GM18517 (cell line): ENCODE results near the gene MRTFA.
A peak's percentile ranks its signal among the peaks of the same experiment; 100 is the strongest.
"Not testable (repeated sequence)": the region's sequence is repeated elsewhere in the genome, so short reads cannot be mapped to it uniquely, and the experiment has no call there.

Source experiments
- ATAC-seq: cut with Tn5 transposase; IDR thresholded peaks from one replicate; pipeline ENCODE4 v1.9.1; 2021; ENCODE audit warnings: mild to moderate bottlenecking, moderate library complexity; ENCODE audit not compliant: unreplicated experiment

Gene MRTFA

DNA sequence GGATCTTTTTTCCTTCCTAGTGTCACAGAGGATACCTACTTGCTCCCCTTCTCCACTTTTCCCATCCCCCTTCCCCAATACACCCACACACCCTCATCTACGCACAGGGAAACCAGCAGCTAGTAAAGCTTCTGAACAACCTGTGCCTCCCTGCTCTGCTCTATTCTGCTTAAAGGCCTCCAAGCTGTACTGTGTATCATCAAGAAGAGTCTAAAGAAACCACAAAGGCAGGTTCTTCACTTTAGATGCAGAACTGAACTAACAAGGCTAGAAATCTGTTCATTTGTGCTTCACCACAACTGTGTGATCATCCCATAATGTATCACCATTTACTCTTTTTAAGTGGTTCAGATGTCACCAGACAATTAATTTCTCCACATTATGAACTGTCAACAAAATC lies 133.6 kb downstream of the MRTFA start:
- ATAC-seq = no peak

DNA sequence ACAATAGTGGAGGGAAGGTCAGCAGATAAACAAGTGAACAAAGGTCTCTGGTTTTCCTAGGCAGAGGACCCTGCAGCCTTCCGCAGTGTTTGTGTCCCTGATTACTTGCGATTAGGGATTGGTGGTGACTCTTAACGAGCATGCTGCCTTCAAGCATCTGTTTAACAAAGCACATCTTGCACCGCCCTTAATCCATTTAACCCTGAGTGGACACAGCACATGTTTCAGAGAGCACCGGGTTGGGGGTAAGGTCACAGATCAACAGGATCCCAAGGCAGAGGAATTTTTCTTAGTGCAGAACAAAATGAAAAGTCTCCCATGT lies 136.1 kb downstream of the MRTFA start:
- not testable (repeated sequence) for ATAC-seq

DNA sequence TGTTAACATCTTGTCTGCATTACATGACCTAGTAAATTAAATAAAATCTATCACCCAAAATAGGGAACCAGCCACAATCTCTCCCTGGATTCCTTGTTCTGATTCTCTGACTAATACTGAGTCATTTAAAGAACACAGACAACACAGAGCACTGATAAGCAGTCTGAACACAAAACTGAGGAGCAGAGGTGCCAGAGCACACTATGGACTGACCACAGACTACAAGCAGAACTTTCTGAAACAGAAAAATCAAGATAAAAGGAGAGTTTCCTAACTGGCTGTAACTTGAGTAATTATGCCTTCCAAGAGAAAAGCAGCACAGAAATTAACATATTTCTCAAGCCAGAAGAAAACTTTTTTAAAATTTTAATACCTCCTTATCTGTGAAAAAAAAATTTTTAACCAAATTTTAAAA lies 137.3 kb downstream of the MRTFA start:
- ATAC-seq = no peak

DNA sequence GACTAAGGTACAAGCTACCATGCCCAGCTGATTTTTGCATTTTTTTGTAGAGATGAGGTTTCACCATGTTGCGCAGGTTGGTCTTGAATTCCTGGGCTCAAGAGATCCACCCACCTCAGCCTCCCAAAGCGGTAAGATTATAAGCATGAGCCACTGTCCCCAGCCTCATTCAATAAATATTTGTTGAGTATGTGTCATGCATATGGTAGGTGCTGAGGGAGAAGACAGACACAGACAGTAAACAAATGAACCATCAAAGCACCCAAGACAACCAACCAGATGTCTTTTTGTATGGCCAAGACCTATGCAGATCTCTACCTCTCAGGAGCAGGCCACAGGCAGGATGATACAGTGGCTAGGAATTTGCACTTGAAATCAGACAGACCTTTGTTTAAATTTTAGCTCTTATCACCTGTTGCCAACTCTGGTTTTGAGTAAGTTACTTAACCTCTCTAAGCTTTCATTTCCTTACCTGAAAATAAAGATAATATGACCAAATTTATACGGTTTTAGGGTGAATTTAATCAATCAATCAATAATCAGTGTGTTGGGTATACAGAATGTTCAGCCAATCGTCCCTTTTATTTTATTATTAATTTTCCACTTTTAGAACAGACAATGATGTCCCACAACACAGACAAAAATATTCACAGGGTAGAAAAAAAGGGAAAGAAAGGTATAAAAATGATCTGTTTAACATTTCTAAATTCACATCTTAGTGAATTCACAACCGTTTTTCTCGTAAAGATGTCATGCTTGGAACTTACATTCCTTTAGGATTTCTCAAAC lies 137.9 kb downstream of the MRTFA start:
- ATAC-seq = no peak

DNA sequence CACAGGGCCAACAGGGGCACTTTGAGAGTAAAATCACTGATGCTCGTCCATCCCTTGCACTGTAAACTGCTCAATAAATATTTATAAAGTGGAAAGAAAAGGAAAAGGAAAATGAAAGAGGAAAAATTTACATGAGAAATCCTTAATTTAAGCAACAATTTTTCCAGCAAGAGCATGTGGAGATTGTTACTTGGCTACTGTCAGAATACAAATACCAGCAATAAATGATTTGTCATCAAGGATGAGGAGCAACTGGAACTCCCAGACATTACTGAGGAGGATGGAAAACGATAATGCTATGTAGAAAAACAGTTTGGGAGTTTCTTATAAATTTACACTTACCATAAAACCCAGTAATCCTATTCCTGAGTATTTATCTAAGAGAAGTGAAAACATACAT lies 143.1 kb downstream of the MRTFA start:
- ATAC-seq = no peak

DNA sequence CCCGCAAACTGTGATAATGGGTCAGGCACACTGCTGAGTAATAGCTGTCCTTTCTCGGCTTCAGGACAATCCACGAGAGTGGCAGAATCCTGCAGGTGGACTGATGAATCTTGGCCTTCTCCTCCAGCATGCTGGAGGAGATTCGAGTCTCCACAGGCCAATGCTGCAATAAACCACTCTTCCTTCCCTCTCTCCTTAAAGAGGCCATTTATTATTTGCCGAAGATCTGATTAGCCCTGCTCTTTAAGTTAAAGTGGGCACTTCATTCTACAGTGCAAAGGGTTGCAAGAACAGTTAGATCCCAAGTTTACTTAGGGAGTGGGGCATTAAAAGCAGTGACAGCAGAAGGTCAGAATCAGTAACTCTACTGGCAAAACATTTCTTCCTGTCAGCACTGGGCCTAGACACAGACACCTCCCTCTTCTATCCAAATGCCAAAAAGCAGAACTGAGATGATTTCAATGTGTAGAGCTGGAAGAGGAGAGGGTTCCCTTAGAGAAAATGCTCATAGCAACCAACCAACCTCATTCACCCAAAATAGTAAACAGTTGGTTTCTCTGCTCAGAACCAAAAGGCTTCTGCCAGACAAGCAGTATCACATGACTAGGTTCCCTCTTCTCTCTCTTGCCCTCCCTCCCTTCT lies 144.4 kb downstream of the MRTFA start:
- peak; percentile 91 for ATAC-seq

DNA sequence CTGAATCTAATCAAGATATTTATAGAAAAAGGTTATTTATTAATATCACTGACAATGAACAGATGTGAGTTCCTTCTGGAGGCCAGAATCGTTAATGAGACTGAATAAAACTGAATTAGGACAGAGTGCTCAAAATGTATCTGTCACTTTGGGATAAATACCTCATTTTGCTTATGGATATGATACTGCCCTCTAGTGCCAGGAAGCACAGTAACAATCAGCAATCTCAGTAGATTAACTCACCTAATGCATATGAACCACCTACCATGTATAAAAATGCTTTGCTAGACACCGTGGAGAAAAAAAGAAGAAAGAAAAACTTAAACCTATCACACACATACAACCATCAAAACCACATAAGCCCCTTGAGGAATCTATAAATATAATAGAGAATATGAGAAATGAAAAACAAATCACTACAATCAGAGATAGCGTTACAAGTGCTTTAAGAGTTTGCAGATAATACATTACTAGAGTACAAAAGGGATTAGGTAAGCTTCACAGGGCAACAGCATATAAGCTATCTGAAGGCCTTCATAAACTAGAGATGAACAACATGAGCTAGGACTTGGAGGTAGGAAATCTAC lies 148.8 kb downstream of the MRTFA start:
- no peak for ATAC-seq

DNA sequence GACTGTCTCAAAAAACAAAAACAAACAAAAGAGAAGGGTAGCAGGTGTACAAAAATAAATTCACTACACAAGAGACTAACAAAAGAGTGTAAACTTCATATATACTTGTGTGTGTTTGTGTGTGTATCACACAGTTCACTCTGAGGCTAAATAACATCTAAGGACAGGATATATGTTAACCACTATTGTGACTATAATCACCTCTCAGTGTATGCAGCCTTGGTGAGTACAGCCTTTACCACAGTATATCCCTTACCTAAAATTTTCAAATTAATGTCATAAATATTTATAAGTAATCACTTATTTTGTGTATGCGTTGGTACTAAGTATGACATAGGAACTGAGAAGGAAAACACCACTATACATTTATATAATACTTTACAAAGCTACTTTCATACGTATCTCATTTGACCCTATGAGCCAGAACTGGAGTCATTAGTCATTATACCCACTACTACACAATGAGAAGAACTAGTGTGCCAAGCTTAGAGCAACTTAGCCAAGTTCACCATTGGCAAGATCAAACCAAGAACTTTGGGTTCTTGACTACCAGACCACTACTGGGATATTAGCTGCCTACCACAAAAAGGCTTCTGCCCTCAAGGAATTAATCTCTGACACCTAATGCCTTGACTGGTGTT lies 149.4 kb downstream of the MRTFA start:
- ATAC-seq = no peak

DNA sequence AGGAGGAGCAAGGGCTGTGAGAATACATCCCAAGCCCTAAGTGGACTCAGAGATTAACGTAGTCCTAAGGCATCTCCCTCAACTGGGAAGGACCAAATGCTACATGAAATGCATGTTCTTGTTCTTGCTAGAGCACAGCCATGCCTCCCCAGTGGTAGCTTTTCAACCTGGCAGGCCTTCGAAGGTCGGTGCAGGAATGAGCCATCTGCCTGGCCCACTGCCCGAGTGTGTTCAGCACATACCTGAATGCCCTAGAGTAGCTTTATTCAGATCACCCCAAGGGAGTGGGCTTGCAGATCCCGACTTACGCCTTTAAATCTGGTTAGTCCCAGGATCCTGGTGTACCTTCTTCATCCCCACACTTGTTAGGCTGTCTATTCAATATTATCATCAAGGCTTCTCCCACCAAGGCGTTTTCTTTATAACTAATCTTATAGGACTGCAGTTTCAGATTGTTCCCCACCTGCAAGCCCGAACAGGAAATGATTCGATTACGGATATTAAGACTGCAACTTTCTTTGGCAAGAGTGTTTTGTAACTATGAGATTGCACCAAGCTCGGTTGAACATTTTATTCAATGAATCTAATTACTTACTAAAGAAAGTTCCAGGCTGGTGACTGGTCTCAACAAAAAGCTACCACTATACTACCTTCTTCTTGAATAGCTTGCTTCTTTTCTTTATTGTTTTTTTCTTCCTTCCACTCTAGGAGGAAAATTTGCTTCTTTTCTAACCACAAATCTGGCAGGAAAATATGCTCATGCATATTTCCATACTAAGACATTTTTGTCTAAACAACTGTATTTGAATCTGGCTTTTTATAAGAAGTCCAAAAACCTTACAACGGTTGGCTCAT lies 150.5 kb downstream of the MRTFA start:
- ATAC-seq = no peak

DNA sequence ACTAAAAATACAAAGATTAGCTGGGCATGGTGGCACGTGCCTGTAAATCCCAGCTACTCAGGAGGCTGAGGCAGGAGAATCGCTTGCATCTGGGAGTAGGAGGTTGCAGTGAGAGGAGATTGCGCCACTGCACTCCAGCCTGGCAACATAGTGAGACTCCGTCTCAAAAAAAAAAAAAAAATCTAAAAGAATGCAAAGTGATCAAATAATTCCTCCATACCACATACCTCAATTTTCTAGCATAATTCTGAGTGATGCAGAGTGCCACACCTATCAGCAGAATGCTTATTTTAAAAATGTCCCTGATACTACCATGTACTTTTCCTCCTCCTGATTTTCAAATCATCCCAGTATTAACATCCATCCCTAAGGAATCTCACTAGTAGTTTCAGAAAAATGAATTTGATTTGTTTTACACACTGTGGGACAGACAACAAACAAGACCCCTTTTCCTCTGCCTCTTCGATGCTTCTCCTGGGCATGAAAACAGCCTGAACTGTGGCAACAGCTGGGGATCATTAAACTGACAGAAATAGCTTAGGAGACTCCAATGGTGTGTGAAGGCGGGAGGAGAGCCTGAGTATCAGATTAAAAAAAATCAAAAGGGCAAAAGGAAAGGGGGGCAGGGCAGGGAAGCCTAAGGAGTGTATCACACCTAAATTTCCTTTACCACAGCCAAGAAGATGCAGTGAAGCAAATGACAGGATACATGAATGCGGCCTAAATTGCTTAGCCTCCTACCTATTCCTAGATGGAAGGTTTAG lies 151.4 kb downstream of the MRTFA start:
- no peak for ATAC-seq

DNA sequence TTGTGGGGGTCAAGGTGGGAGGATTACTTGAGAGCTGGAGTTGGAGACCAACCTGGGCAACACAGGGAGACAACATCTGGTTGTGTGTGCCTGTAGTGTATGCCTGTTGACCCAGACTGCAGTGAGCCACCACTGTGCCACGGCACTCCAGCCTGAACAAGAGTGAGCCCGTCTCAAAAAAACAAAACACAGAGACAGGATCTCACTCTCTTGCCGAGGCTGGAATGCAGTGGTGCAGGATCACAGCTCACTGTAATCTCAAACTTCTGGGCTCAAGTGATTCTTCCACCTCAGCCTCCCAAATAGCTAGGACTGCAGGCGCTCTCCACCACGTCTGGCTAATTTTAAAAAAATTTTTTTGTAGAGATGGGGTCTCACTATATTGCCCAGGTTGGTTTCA lies 153.6 kb downstream of the MRTFA start:
- ATAC-seq = no peak

DNA sequence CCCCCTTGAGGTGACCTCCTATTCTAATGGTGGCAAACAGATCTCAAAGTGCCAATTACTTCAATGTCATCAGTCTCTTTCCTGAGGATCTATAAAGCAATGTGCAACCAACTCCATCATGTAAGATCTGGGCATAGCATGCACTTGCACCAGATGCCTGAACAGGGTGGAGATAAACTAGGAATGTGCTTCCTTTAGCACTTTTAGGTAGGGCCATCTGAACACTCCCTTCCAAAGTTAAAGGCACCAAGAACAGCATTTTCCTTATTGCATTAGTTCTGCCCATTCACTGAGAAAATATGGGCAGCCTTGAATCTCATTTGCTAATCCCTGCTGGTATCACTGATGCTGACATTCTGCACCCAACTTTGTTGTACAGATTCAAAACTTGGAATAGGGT lies 154.1 kb downstream of the MRTFA start:
- no peak for ATAC-seq

DNA sequence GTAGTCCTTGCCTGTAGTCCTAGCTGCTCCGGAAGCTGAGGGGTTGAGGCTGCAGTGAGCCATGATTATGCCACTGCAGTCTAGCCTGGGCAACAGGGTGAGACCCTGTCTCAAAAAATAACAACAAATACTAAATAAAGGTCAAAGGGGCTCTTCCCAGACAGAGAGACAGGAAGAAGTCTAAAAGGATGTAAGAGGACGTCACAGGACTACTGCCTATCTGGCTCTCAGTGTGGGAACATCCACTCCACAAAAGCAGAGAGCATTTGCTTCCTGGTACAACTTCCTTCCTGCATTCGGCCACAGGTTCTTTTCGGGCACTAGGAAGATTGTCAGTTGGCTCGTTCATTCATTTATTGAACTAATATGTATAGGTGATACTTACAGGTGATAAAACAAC lies 155.5 kb downstream of the MRTFA start:
- ATAC-seq = no peak

DNA sequence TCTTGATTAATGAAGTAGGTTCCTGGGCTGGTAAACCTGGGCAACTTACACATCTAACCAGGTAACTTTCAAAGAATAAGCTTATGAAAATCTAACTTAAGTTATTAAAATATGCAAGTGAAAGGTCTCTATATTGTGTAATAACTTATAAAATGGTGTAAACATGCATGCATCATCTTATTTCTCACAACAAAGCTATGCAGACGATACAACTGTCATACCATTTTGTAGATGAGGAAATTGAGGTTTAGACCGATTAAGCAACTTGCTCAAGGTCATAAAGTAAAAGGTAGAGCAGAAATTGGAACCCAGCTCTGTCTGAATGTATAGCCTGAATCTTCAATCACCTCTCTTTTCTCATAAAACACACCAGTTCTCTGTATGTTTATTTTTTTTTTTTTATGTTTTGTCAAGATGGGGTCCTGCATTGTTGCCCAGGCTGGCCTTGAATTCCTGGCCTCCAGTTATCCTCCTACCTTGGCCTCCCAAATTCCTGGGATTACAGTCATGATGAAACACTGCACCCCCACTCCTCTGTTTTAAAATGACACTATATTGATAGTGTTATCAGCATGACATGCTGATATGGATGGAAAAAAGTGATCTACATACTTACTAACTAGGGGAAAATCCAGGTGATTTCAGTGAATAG lies 156.5 kb downstream of the MRTFA start:
- no peak for ATAC-seq

DNA sequence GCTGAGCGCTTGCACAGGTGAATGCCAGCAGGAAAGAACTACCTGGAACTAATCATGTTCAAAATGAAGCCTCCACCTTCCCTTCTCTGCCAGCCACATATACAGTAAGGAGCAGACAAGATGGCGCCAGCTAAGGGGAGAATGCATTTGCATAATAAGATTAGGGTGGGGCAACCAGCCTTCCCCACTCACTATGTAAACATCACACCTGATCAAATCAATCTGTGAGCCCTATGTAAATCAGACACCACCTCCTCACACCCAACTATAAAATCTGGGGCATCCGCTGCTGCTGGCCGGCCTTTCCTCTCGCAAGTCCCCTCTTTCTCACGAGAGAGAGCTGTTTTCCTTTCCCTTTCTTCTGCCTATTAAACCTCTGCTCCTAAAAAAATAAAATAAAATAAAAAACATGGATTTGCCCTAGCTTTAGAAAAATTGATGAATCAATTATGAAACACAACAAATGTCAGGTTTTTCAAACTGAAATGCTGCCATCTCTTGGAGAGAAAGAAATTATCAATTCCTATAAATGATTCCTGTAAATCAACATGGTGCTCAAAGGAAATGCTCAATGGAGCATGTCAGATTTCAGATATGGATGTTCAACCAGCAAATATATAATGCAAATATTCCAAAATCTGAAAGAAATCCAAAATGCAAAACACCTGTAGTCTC lies 157.3 kb downstream of the MRTFA start:
- no peak for ATAC-seq

DNA sequence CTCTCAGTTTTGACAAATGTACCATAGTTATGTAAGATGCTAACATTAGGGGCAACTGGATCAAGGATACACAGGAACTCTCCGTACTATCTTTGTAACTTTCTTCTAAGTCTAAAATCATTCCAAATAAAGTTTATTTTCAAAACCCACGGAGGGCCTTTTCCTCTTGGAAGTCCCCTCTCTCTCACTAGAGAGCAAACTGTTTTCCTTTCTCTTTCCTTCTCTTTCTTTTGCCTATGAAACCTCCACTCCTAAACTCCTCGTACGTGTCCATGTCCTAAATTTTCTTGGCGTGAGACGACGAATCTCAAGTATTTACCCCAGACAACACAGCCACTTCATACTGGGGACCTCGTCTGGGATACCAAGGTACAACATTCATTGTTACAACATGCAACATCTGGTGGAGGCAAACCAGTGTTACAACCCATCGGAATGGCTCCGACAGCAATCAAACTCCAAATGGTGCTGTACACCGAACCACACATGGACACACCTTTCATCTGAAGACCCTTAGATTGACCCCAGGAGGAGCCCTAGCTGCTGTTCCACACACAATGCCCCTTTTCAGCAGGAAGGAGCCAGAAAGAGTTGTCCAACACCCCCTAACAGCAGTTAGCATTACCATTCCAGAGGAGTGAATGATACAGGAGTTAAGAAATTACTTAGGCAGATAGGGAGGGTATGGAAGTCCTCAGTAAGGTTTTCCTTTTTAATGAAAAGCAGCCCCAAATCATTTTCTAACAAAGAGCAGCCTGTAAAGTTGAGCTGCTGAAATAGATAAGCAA lies 158.0 kb downstream of the MRTFA start:
- ATAC-seq = no peak

DNA sequence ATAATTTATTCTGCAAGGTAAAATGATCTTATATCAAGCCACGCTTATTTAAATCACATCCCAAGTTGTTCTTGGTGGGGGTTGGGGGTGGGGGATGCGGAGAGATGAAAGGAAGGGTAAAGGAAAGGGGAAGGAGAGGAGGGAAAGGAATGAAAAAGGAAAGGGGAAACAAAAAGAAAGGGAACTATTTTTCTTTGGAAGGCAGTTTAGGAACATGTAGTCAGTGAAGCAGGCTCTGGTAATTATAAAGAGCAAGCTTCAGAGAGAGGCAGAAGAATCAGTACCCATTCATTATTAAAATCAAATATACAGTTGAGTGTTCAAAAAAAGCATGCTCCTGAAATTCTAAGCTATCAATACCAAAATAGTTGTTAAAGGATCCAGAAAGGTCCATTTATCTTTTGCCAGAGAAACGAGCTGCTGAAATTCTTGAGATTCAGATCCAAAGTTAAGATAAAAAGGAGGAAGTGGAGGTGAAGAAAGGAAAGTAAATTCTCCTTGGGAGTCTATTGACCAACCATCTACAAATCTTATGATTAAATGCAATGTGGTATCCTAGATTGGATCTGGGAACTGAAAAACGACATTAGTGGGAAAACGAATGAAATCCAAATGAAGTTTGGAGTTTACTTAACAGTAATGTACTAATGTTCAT lies 158.7 kb downstream of the MRTFA start:
- no peak for ATAC-seq

DNA sequence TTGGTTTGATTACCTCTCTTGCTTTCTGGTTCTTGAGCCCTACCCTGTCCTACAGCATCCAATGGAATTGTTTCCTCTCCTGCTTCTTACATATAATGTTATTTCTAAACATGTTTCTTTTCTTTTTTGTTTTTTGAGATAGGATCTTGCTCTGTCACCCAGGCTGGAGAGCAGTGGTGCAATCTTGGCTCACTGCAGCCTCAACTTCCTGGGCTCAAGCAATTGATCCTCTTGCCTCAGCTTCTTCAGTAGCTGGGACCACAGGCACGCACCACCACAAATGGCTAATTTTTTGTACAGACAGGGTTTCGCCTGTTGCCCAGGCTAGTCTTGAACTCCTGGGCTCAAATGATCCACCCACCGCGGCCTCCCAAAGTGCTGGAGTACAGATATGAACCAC lies 160.2 kb downstream of the MRTFA start:
- ATAC-seq = no peak
